CD4-positive, alpha-beta T cell (primary cell): ENCODE results near the gene ADARB2. TPM values are rescaled to one million over a fixed set of nuclear protein-coding genes. Genes with fewer than 3 reads are reported as not detected.

ENCODE experiments used
- ATAC-seq: fragments of 200-7000 bp; cut with Tn5 transposase; one replicate; pipeline ENCODE4 v1.10.0; 2022; ENCODE audit warnings: mild to moderate bottlenecking; ENCODE audit not compliant: poor library complexity
- CTCF ChIA-PET: fragments of 350-600 bp; sonication (Branson Sonifier 250); formaldehyde crosslinking; loops from one replicate; lab custom pipeline; 2021; ENCODE audit warnings: antibody characterized with exemption, inconsistent platforms; lab: Charles Lee
- POLR2A ChIA-PET: fragments of 350-600 bp; sonication (Branson Sonifier 250); formaldehyde crosslinking; loops from one replicate; lab custom pipeline; 2021; ENCODE audit warnings: antibody characterized with exemption, inconsistent platforms; lab: Charles Lee
- DNase-seq, 14 experiments: peaks; one replicate each; pipeline ENCODE4 v3.0.0-alpha.2; 2013 to 2020; ENCODE audit warnings: mixed read lengths in 2 of 14
- H3K27ac ChIP-seq, 2 donors: one replicate each; pipeline versions ENCODE4 v1.5.1 to v1.7.0; 2013; ENCODE audit warnings: low read length in 2 of 2, low read depth in 1 of 2, mild to moderate bottlenecking in 1 of 2
- H3K27me3 ChIP-seq, 2 experiments: 1 replicate in 1 of 2; 2 replicates in 1 of 2; pipeline versions ENCODE4 v1.6.1 to v1.7.0; 2013; ENCODE audit warnings: low read length in 2 of 2, control low read depth in 1 of 2, mild to moderate bottlenecking in 1 of 2, moderate library complexity in 1 of 2; ENCODE audit not compliant: insufficient read depth in 2 of 2, control insufficient read depth in 1 of 2
- H3K36me3 ChIP-seq: one replicate; pipeline ENCODE4 v1.6.1; 2013; ENCODE audit warnings: low read length, control low read depth; ENCODE audit not compliant: insufficient read depth
- H3K4me1 ChIP-seq: one replicate; pipeline ENCODE4 v1.6.1; 2013; ENCODE audit warnings: low read length, control low read depth; ENCODE audit not compliant: insufficient read depth
- H3K4me3 ChIP-seq: one replicate; pipeline ENCODE4 v1.5.1; 2013; ENCODE audit warnings: mild to moderate bottlenecking, low read length, moderate library complexity
- H3K9me3 ChIP-seq, 2 experiments: 1 replicate in 1 of 2; 2 replicates in 1 of 2; pipeline versions ENCODE4 v1.6.1 to v1.7.0; 2013; ENCODE audit warnings: low read length in 2 of 2, mild to moderate bottlenecking in 2 of 2, control low read depth in 1 of 2, moderate library complexity in 1 of 2; ENCODE audit not compliant: control insufficient read depth in 1 of 2, insufficient read depth in 1 of 2
- H3K27ac Mint-ChIP-seq: one replicate; pipeline ENCODE4 v1.8.0; 2020; ENCODE audit warnings: mixed read lengths
- H3K27me3 Mint-ChIP-seq: one replicate; pipeline ENCODE4 v1.8.0; 2021; ENCODE audit warnings: mixed read lengths
- H3K36me3 Mint-ChIP-seq: one replicate; pipeline ENCODE4 v1.8.0; 2021; ENCODE audit warnings: low read depth, mixed read lengths
- H3K4me1 Mint-ChIP-seq: one replicate; pipeline ENCODE4 v1.8.0; 2021; ENCODE audit warnings: low read depth, mixed read lengths
- H3K4me3 Mint-ChIP-seq: one replicate; pipeline ENCODE4 v1.8.0; 2020; ENCODE audit warnings: mild to moderate bottlenecking, mixed read lengths
- H3K9me3 Mint-ChIP-seq: one replicate; pipeline ENCODE4 v1.8.0; 2020; ENCODE audit warnings: mixed read lengths
- CTCF ChIP-seq: fragments of 200-600 bp; IDR thresholded peaks from one replicate; pipeline ENCODE4 v1.8.0; 2022; ENCODE audit warnings: antibody characterized with exemption, mild to moderate bottlenecking
- intact Hi-C, 2 experiments: fragments of 100-400 bp; cut with DNase I in 1 of 2; cut with micrococcal nuclease in 1 of 2; formaldehyde crosslinking; loops; one replicate each; pipeline versions ENCODE4 v1.15.1 to v1.9.0; 2023 to 2025; cut with DNase I, micrococcal nuclease
- total RNA-seq, 174 experiments: library from RNA in 2 of 174; stranded (reverse) in 2 of 174; gene quantifications; one replicate each; pipeline ENCODE4 v1.2.3 and lab custom pipeline; 2021 to 2026

ADARB2 gene
- total RNA-seq, 2 experiments from 2014 or later = 0.14 TPM; not detected in 1

- H3K9me3 ChIP-seq = peaks cover 0 to 15% of the 10 kb centered on the region in 2 experiments
- Mint-ChIP-seq H3K4me1 (peaks cover 15% of the 10 kb centered on the region), H3K9me3 (no peaks in the 10 kb centered on the region), H3K4me3 (no peak overlapping the region), H3K27me3 (peaks cover 24% of the 10 kb centered on the region), H3K36me3 (no peaks in the 10 kb centered on the region), H3K27ac (no peak overlapping the region)
- H3K4me3 ChIP-seq = no peak overlapping the region
- POLR2A ChIA-PET = no interaction called here
- peaks cover 8 to 17% of the 10 kb centered on the region in 2 experiments for H3K27me3 ChIP-seq
- DNase-seq = no peak
- no peaks in the 10 kb centered on the region for H3K36me3 ChIP-seq
- H3K27ac ChIP-seq = no peak overlapping the region
- CTCF ChIA-PET = no interaction called here
- no peaks in the 10 kb centered on the region for H3K4me1 ChIP-seq
- ATAC-seq = no peak
- no peak for TF ChIP-seq CTCF
- intact Hi-C loops = no loop called here
These were observed 375.8 kb downstream of the ADARB2 start for GRCh38 chr10:1361411-1362105.

- POLR2A ChIA-PET = no interaction called here
- intact Hi-C loops = no loop called here
- TF ChIP-seq CTCF = no peak
- H3K36me3 ChIP-seq = no peaks in the 10 kb centered on the region
- H3K4me3 Mint-ChIP-seq = no peak overlapping the region
- H3K4me1 Mint-ChIP-seq = peaks cover 15% of the 10 kb centered on the region
- no peak overlapping the region for H3K4me3 ChIP-seq
- H3K27me3 Mint-ChIP-seq = peaks cover 15% of the 10 kb centered on the region
- H3K36me3 Mint-ChIP-seq = no peaks in the 10 kb centered on the region
- H3K27ac ChIP-seq = no peak overlapping the region
- no peak overlapping the region for H3K27ac Mint-ChIP-seq
- H3K9me3 ChIP-seq = peaks cover 0 to 15% of the 10 kb centered on the region in 2 experiments
- CTCF ChIA-PET = no interaction called here
- H3K27me3 ChIP-seq = peaks cover 8 to 14% of the 10 kb centered on the region in 2 experiments
- H3K9me3 Mint-ChIP-seq = no peaks in the 10 kb centered on the region
- H3K4me1 ChIP-seq = no peaks in the 10 kb centered on the region
- no peak for ATAC-seq
- DNase-seq = no peak
These were observed 376.7 kb downstream of the ADARB2 start for GRCh38 chr10:1360558-1361164.

GRCh38 chr10:1360011-1360557, 377.2 kb downstream of the ADARB2 start:
- H3K9me3 ChIP-seq = peaks cover 0 to 15% of the 10 kb centered on the region in 2 experiments
- CTCF ChIA-PET = no interaction called here
- H3K4me1 ChIP-seq = no peaks in the 10 kb centered on the region
- Mint-ChIP-seq H3K9me3 (no peaks in the 10 kb centered on the region), H3K27ac (no peak overlapping the region), H3K4me1 (peaks cover 15% of the 10 kb centered on the region), H3K4me3 (no peak overlapping the region), H3K36me3 (no peaks in the 10 kb centered on the region), H3K27me3 (peaks cover 16% of the 10 kb centered on the region)
- DNase-seq = no peak
- peaks cover 8 to 14% of the 10 kb centered on the region in 2 experiments for H3K27me3 ChIP-seq
- intact Hi-C loops = no loop called here
- POLR2A ChIA-PET = no interaction called here
- no peak overlapping the region for H3K27ac ChIP-seq
- H3K36me3 ChIP-seq = no peaks in the 10 kb centered on the region
- H3K4me3 ChIP-seq = no peak overlapping the region
- no peak for TF ChIP-seq CTCF
- no peak for ATAC-seq
